Gastrocnemius medialis (tissue), 4 donors: Measurements from ENCODE around the gene HIVEP3. TPM values are rescaled to one million over a fixed set of nuclear protein-coding genes. Genes with fewer than 3 reads are reported as not detected.

Experiments used
- ATAC-seq, 2 donors: fragments of 150-250 bp; one replicate each; pipeline ENCODE4 v1.9.1; 2016
- DNase-seq, 2 donors: peaks; one replicate each; pipeline ENCODE4 v3.0.0-alpha.2; 2019
- H3K27ac ChIP-seq, 4 donors: fragments of 200-600 bp; sonication (generic); 1 replicate in 1 of 4; 2 replicates in 3 of 4; pipeline ENCODE4 v1.5.1; 2016 to 2018; ENCODE audit warnings: mild to moderate bottlenecking in 2 of 4, moderate library complexity in 1 of 4
- H3K27me3 ChIP-seq, 3 donors: fragments of 200-600 bp; sonication (generic) in 2 of 3; 1 replicate in 1 of 3; 2 replicates in 2 of 3; pipeline versions ENCODE4 v1.5.1 to v1.6.0; 2016 to 2019; ENCODE audit warnings: mild to moderate bottlenecking in 1 of 3, moderate library complexity in 1 of 3
- H3K36me3 ChIP-seq, 2 donors: fragments of 200-600 bp; sonication (generic) in 1 of 2; one replicate each; pipeline ENCODE4 v1.5.1; 2017 to 2018
- H3K4me1 ChIP-seq, 2 donors: fragments of 200-600 bp; sonication (generic) in 1 of 2; one replicate each; pipeline ENCODE4 v1.5.1; 2016 to 2017; ENCODE audit warnings: mild to moderate bottlenecking in 2 of 2
- H3K4me3 ChIP-seq, 4 donors: fragments of 200-600 bp; sonication (generic) in 3 of 4; 1 replicate in 1 of 4; 2 replicates in 3 of 4; pipeline ENCODE4 v1.5.1; 2016 to 2019; ENCODE audit warnings: mild to moderate bottlenecking in 2 of 4
- H3K9me3 ChIP-seq, 3 donors: fragments of 200-600 bp; sonication (generic) in 2 of 3; 1 replicate in 1 of 3; 2 replicates in 2 of 3; pipeline ENCODE4 v1.5.1; 2016 to 2019
- CTCF ChIP-seq, 5 experiments: fragments of 450-650 bp in 3 of 5; fragments of 200-600 bp in 2 of 5; sonication (generic) in 2 of 5; IDR thresholded peaks in 4 of 5; conservative IDR thresholded peaks in 1 of 5; 1 replicate in 4 of 5; 2 replicates in 1 of 5; pipeline ENCODE4 v1.5.1; 2016 to 2019; ENCODE audit warnings: antibody characterized with exemption in 5 of 5, mild to moderate bottlenecking in 3 of 5, moderate library complexity in 3 of 5
- POLR2A ChIP-seq, 2 donors: fragments of 450-650 bp; IDR thresholded peaks; one replicate each; pipeline ENCODE4 v1.6.1; 2017; ENCODE audit warnings: antibody characterized with exemption in 2 of 2, mild to moderate bottlenecking in 2 of 2, moderate library complexity in 2 of 2
- in situ Hi-C, 4 donors: fragments of 200-750 bp; cut with MboI; loops; one replicate each; pipeline versions ENCODE4 v1.15.0 to v1.8.0; 2017; ENCODE audit warnings: low sequenced_read_pairs in 4 of 4
- intact Hi-C: fragments of 100-400 bp; cut with DNase I; formaldehyde crosslinking; loops from one replicate; pipeline ENCODE4 v1.15.1; 2023; ENCODE audit warnings: low total_unique reads
- total RNA-seq, 4 donors: library from RNA; depleted of rRNA; stranded (reverse); fragments of >200 nt; gene quantifications; one replicate each; pipeline versions ENCODE4 v1.1.0 to v1.2.3, GENCODE V29; 2016

HIVEP3 gene
- total RNA-seq, 4 donors from 2014 or later = 0.80 to 1.8 (median 1.3) TPM

- H3K4me1 ChIP-seq = peaks cover 0 to 7% of the 10 kb centered on the region in 2 donors
- TF ChIP-seq POLR2A (IDR thresholded peaks at IDR 0.05) = no peak
- TF ChIP-seq CTCF (IDR thresholded peaks at IDR 0.05 in 4 of 5, conservative IDR thresholded peaks at IDR 0.05 in 1 of 5) = no peak
- no peak overlapping the region for H3K4me3 ChIP-seq
- H3K27me3 ChIP-seq = no peaks in the 10 kb centered on the region
- H3K36me3 ChIP-seq = no peaks in the 10 kb centered on the region
- no peak overlapping the region for H3K27ac ChIP-seq
- no peaks in the 10 kb centered on the region for H3K9me3 ChIP-seq
- no peak for DNase-seq
- in situ Hi-C loops = no loop called here
- ATAC-seq = no peak
- intact Hi-C loops = no loop called here
These were observed 265.1 kb downstream of the HIVEP3 start for GRCh38 chr1:41653574-41653973.

GRCh38 chr1:41652384-41653265, 266.1 kb downstream of the HIVEP3 start:
- no peak for TF ChIP-seq POLR2A (IDR thresholded peaks at IDR 0.05)
- TF ChIP-seq CTCF (IDR thresholded peaks at IDR 0.05 in 4 of 5, conservative IDR thresholded peaks at IDR 0.05 in 1 of 5) = no peak
- no peaks in the 10 kb centered on the region for H3K27me3 ChIP-seq
- no peak overlapping the region for H3K27ac ChIP-seq
- DNase-seq = no peak
- H3K4me3 ChIP-seq = no peak overlapping the region
- no peaks in the 10 kb centered on the region for H3K36me3 ChIP-seq
- no peaks in the 10 kb centered on the region for H3K9me3 ChIP-seq
- H3K4me1 ChIP-seq = peaks cover 0 to 7% of the 10 kb centered on the region in 2 donors
- intact Hi-C loops = no loop called here
- ATAC-seq = no peak
- in situ Hi-C loops = no loop called here

- peaks cover 0 to 7% of the 10 kb centered on the region in 2 donors for H3K4me1 ChIP-seq
- in situ Hi-C loops (no loop called here), intact Hi-C loops (no loop called here)
- no peaks in the 10 kb centered on the region for H3K9me3 ChIP-seq
- no peak overlapping the region for H3K4me3 ChIP-seq
- DNase-seq = no peak
- no peaks in the 10 kb centered on the region for H3K36me3 ChIP-seq
- H3K27me3 ChIP-seq = no peaks in the 10 kb centered on the region
- no peak for ATAC-seq
- TF ChIP-seq POLR2A (IDR thresholded peaks at IDR 0.05) (no peak), CTCF (IDR thresholded peaks at IDR 0.05 in 4 of 5, conservative IDR thresholded peaks at IDR 0.05 in 1 of 5) (no peak)
- H3K27ac ChIP-seq = no peak overlapping the region
These were observed 268.5 kb downstream of the HIVEP3 start for GRCh38 chr1:41650028-41650880.

- Histone ChIP-seq H3K9me3 (no peaks in the 10 kb centered on the region), H3K27me3 (no peaks in the 10 kb centered on the region), H3K27ac (no peak overlapping the region), H3K4me1 (peaks cover 0 to 7% of the 10 kb centered on the region in 2 donors), H3K36me3 (no peaks in the 10 kb centered on the region), H3K4me3 (no peak overlapping the region)
- intact Hi-C loops (no loop called here), in situ Hi-C loops (no loop called here)
- DNase-seq = no peak
- ATAC-seq = no peak
- TF ChIP-seq POLR2A (IDR thresholded peaks at IDR 0.05) (no peak), CTCF (IDR thresholded peaks at IDR 0.05 in 4 of 5, conservative IDR thresholded peaks at IDR 0.05 in 1 of 5) (no peak)
These were observed 269.2 kb downstream of the HIVEP3 start for GRCh38 chr1:41649396-41650027.
